Uterus (tissue), 2 donors: ENCODE measurements around the gene DMAC2L.

Source experiments
- CTCF ChIP-seq, 4 experiments: fragments of 200-600 bp in 2 of 4; fragments of 450-650 bp in 2 of 4; sonication (generic) in 2 of 4; IDR thresholded peaks; one replicate each; pipeline ENCODE4 v1.5.1; 2016 to 2019; ENCODE audit warnings: antibody characterized with exemption in 4 of 4, mild to moderate bottlenecking in 2 of 4, moderate library complexity in 1 of 4
- POLR2A ChIP-seq, 2 donors: fragments of 450-650 bp; IDR thresholded peaks; one replicate each; pipeline ENCODE4 v1.6.1; 2016; ENCODE audit warnings: antibody characterized with exemption in 2 of 2, mild to moderate bottlenecking in 1 of 2, moderate library complexity in 1 of 2

- TF ChIP-seq CTCF (IDR thresholded peaks at IDR 0.05) (no peak), POLR2A (IDR thresholded peaks at IDR 0.05) (no peak)
Observed at GRCh38 chr14:50333014-50333509, 20.9 kb downstream of the DMAC2L start.
